Retina (tissue), 1 donor: ENCODE measurements around the gene CHCHD3.

Experiments
- DNase-seq: peaks from one replicate; pipeline ENCODE4 v3.0.0-alpha.2; 2016

CHCHD3 gene

DNA sequence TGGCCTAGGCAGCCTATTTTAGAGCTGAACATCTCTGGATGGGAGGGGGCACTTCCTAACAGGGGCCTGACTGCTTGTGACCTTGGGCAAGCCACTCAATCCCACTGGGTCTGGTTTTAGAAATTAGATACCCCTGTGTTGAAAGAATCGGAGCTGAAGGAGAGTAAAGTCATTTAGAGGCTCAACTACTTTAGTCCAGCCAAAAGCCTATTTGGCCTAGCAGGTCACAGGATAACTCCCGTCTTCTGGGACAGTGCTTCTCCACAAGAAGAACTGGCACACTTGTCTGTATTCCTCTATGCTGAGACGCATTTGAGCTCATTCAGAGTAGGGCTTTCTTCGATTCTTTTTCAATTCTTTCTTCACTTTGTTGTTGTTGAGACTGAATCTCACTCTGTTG is 224.2 kb downstream of the CHCHD3 start:
- no peak for DNase-seq

DNA sequence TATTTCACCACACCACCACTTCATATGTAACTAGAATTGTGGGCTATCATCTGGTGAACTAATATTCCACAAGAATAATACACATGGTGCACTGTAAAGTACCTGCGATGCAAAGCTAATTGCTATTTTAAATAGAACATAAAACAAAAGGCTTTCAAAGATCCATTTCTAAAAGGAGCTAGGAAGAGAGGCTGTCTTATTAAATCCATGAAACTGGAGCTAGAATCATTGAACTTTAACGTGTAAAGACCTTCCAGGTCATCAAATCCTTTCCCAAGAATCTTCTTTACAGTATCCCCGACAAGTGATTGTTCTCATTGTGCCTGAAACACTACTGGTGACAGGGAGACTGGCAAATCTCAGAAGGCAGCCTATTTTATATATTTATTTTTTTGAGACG is 224.9 kb downstream of the CHCHD3 start:
- DNase-seq, result no peak

DNA sequence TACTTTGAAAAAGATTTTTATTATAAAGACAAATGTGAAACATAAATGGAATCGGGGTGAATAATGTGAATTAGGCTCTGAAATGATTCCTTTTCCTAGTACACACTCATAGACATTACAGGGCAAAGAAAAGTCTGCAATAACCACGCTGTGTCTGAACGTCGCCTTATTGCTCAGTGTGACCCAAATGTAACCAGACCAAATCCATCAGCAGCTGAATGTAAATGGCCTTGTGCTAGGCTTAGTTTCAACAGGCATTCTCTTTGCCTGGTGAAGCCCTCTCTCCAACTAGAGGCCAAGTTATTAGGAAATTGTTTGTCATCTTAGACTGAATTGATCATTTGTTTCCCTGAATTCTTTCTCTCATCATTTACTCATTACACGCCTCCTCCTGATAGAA is 225.5 kb downstream of the CHCHD3 start:
- DNase-seq, result no peak

DNA sequence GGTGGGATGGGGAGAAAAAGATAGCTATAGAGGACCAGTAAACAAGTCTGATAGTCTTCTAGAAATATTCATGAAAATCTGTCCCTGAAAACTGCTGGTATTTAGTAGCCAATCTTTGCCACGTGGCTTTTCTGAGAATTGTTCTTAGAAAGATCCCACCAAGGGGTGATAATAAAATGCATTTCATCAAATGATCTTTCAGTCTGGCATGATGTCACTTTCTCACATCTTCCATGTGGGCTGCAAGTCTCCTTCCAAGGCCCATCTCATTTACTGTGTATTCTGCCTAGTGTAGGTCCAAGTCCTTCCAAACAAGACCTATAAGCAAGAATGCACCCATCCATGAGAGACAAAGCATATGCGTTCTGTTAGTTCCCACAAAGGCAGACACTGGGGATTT is 226.0 kb downstream of the CHCHD3 start:
- no peak for DNase-seq

DNA sequence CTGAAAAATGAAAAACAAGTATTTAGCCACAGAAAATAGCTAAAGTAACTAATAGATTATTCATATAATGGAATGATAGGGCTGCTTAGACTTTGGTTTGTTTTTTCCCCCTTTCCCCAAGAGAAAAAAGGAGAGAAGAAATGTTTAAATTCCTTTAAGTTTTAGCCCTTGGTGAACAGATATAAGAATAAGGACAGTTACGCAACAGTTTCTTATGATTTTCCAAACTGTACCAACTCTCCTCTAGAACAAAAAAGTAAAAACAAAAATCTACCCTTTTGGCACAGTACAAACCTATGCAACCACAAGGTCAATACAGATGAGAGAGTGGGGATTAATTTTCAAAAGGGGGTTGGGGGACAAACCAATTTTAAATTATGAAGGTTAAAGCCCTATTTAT is 227.7 kb downstream of the CHCHD3 start:
- DNase-seq, result no peak

DNA sequence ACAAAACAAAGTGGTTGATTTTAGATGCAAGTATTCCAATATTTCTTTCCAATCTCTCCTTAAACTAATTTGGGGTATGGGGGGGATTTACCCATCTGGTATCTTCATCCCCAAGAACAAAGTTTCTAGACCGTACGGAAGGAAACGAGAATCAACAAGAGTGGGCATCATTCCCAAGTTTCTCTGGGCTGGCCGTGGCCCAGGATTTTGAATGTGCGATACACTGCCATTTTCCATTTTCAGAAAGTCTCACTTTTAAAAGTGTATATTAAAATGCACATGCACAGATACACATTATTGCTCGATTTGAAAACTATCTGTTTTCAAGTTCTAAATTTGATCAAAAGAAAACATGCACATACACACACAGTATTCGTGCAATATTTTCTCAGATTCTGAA is 234.5 kb downstream of the CHCHD3 start:
- no peak for DNase-seq

DNA sequence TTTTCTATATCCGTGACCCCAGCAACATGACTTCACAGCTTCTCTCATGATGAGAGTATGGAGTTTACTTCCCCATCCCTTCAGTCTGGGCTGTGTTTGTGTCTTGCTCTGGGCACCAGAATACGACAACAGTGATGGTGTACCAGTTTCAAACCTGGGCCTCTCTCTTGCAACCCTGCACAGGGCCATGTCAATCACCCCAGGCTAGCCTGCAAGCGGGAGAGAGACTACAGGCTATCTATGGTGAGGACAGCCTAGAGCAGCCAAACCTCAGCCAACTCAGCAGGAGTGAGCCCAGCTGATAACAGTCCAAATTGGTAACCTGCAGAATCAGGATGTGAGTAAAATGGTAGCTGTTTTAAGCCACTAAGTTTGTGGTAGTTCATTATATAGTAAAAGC is 235.8 kb downstream of the CHCHD3 start:
- DNase-seq, result no peak

DNA sequence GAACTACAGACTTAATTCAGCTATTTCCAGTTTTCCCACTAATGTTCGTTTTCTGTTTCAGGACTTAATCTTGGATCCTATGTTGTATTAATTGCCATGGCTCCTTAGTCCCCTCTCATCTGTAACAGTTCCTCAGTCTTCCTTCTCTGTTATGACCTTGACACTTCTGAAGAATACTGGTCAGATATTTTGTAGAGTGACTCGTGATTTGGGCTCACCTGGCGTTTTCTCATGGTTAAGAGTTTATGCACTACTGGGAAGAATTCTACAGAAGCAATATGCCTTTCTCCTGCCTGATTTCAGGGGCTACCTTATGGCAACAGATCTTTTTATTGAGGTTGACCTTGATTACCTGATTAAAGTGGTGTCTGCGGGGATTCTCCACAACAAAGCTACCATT is 239.4 kb downstream of the CHCHD3 start:
- DNase-seq, result no peak

DNA sequence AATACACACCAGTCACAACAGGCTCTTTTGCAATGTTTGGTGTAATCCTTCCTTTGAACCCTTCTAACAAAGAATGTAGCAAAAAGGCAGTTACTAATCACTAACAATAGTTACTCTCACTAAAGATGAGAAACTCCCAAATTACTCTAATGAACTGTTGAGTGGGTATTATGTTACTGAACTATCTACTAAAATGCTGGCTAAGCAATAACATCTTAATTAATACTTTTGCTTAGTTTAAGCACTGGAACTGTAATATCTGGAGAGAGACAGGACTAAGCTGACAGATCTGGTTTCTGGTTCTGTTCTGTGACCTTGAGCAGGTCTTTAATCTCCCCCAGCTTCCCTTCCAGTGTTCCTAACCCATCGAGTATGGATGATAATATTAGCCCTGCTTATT is 241.7 kb downstream of the CHCHD3 start:
- DNase-seq, result no peak

DNA sequence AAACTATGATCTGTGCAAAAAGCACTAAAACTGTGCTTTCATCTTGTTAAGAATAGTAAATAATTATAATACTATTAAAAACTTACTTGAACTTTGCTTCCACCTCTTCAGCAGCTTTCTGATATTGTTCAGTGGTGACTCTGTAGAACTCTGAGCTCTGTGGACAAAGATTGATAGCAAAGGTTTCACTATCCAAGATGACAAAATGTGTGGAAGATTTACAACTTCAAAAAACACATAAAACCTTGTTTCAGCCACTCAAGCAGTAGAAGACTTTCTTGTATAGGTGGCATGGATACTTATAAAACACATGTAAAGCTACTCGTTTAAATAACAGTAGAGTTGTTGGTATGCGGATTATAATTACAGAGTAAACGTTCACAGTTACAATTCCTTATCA is 243.6 kb downstream of the CHCHD3 start:
- no peak for DNase-seq

DNA sequence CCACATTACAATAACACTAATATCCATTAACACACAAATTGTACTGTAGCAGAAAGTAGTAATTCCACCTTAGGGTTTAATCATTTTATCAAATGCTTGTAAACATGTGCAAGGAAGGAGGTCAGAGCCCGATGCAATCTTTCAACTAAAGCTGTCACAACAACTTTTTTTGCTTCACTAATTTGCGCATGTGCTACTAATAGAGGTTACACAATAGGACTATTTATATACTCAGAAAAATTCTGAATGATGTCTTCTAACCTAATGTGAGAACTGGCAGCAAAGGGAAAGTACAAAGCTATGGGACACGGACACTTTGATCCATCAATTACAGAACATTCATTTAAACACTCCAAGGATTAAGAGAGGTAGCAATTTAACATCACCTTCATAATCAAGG is 244.4 kb downstream of the CHCHD3 start:
- DNase-seq, result no peak

DNA sequence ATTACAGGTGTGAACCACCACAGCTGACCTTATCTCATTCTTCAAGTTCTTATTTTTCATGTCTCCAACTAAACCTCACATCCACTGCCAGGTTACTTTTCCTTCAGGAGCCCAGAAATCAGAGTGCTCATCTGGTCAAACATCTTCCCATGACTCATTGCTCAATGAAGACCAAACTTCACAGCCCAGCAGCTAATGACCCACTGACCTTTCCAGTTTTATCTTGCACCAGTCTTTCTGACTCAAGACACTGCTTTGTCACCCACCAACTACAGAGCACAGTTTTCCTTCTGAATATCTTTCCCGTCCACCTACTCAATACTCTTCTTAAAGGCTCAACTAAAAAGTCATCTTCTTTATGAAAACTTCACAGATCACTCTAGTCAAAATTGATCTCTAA is 245.1 kb downstream of the CHCHD3 start:
- DNase-seq, result no peak

DNA sequence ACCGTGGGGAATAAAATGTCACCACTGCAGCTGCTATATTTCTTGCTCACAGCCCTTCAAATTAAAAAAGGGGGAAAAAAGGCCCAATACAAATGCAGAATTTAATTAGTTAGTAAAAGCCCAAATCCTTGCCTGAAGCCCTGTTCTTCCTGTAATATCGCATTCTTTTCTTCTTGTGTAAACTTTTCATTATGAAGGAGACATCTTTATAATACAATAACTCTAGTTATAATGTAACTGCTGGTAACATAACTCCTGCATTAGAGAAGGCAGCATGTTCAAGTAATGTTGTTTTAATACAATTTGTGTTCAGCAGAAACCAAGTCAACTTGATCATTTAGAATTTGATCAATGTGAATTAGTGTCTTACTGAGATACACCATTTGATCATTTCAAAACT is 250.9 kb downstream of the CHCHD3 start:
- no peak for DNase-seq

DNA sequence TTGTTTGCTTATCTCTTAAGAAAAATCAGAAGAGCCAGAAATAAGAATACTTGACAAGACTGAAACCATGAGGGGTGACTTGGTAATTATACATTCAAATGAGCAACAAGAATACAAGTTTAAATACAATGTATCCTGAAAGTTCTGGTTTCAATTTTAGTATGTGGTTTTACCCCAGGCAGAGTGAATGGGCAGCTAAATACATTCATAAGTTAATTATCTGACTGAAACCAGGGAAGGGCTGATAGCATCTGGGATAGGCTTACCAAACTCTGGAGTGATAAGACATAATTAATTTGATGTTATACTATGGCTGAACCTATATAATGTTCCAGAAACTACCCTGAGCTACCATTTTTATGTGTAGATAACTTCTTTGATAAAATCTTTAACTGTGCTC is 253.4 kb downstream of the CHCHD3 start:
- no peak for DNase-seq

DNA sequence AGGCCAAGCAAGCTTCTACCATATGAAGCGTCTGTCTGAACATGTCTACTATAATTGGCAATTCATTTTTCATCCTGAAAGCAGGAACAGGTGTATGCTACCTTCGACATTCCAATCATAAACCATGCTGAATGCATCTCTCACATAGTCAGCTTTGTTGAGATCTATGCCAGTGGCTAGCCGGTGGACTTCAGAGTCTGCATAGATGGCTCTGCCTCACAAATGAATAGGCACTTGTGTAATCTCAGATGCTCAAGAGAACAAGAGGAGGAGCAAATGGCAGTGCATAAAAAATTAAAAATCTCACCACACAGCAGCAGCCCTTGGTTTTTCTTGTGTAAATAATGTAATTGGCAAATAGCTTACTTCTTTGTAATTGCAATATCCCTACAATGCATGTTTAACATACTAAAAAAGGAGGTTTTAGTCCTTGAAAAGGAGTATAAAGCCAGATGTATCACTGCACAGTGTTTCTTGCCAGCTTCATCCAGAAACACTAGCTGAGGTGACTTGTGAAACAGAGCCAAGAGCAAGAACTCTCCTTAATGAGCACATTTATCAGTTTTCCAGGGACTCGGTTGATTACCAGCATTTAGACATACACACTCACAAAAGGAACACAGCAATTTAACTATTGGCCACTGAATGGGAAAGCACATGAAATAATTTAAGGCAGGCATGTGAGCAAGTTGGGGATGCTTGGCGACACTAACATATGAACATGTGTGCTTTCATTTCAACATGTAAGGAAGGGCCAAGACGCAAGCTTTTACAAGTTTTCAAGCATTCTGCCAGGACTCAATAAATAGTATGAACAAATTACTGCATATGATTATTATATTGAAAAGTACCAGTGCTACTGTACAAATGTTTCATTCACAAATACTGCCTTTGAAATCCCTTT is 255.7 kb downstream of the CHCHD3 start:
- DNase-seq, result no peak

DNA sequence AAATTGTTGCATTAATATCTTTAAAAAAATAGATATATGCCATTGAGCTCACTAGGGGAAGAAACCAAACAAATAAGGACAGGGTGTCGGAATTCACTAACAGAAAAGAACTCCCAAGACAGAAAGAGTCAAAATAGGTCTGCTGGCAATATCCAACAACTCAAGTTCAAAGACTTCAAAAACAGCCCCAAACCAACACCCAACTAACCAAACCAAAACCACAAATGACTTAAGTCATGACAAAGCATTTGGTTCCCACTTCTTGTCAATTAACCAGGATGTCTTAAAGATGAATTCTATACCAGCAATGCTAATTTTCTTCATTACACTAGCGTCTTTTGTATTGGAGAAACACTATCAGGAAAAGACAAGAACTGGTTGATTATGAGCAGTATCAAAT is 256.7 kb downstream of the CHCHD3 start:
- DNase-seq, result no peak

DNA sequence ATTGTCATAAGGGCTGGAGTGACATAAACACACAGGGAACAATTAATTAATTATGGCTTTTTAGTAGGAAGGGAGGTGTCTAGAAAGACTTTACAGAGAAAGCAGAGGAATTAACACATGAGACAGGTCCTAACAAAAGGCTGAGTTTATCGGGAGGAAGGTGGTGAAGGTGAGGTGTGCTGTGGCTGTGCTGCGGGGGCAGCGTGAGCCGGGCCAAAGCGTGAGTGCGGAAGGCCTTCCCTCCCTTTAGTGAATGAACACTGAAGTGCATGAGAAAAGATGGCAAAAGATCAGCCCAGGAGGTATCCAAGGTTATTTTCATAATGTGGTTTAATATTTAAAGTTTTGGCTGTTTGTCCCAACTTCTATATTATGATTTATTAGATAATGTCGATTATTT is 262.2 kb downstream of the CHCHD3 start:
- no peak for DNase-seq

DNA sequence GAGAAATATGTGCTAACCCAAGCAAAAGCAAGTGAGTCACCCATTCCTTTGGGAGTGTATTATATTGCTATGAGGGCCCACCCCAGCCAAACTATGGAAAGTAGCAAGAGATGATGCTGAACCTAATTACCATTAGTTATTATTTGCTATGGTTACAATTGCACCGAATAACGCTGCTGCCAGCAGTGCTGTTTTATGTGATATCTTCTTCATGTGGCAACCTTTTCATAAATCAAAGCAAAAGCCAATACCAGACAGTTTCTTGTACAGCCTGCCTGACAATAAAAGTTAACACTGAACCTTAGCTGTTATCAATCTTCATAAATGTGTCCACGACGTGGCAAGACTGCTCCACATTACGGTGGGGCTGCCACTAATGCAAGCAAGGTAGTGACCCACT is 263.9 kb downstream of the CHCHD3 start:
- no peak for DNase-seq

DNA sequence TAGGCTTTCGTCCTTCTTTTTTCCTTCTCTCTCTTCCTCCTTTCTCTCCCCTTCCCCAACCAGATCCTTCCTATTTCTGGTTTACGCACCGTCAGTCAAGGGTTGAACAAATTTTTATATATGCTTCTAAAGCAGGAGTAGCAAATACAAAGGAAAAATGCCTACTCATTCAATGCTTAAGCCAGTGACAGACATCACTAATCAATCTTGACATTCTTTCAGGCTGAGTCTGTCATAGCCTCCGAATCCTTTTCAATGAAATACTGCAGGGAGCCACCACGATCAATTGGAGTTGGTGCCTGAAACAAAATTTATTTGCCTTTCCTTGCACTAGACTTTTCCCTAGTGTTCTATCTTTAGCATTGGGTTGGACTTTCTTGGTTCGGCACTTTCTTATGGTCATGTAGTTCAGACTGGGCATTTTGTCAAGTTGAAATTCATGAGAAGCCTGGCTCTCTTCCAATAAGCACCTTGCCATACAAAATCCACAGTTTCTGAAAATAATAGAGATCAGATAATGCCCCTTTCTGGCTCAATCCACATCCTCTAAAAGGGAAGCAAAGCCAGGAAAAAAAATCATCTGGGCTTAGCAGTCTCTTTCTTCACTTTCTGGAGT is 266.1 kb downstream of the CHCHD3 start:
- no peak for DNase-seq

DNA sequence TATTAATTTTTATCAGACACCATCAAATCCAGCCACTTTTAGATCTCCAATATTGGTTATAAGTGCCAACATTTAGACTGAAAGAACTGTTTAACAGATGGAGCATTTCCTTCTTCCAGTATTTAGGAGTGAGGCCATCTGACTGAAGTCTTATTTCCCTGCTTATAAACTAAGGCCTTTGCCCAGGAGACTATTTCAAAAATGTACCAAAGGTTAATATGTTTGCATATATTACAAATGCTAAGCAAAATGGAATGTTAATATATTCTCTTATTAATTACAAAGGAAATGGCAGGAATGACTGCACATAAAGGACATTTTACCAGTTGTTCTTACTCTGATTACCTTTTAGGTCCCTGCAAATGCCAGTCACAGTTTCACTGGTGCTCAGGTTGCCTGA is 266.8 kb downstream of the CHCHD3 start:
- DNase-seq, result no peak

DNA sequence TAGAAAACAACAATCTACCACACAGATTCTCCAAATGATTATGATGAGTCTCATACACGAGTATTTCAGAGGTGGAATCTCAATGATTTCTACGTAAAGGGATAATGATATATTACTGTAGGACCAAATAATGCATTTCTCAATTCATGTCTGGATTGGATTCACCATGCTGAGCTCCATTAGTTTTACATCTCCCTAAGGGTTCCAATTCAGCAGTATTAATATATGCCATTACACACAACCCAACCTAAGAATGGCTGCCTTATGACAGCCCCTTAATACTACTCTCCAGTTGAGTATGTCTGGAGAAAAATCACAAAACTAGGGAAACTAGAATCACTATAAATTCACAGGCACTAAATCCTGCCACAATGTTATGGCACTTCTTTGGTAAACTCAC is 271.3 kb downstream of the CHCHD3 start:
- no peak for DNase-seq

DNA sequence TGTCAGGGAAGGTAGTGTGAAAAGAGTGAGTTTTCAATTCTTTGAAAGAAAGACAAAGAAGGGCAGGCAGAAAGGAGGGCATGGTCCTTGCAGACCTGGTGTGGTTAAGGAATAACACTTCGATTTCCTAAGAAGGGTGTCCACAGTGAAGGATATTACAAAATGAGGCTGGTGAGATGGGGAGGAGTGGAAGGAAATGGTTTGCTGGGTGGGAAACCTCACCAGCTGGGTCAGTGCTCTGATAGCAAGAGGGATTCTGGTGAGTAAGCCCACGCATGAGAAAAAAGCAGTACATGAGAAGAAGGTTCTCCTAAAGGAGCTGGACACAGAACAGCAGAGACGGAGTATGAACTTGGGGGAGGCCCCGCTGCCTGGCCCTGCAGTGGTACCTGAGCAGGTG is 275.1 kb downstream of the CHCHD3 start:
- no peak for DNase-seq

DNA sequence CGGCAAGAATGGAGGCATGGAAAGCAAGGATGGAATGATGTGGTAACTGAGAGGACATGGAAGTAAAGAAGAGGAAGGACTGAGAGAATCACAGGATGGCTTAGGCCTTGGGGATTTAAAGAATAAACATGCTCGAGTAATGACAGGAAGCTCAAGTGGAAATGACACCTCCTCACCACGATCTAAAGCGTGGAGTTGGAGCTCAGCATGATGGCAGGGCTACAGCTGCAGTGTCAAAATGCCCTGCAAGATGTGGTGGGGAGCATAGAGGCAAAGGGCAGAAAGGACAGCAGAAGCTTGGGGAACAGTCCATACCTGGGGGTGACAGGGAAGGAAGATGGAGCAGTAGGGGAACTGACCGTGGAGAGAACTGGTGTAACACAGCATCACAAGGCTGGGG is 276.1 kb downstream of the CHCHD3 start:
- no peak for DNase-seq

DNA sequence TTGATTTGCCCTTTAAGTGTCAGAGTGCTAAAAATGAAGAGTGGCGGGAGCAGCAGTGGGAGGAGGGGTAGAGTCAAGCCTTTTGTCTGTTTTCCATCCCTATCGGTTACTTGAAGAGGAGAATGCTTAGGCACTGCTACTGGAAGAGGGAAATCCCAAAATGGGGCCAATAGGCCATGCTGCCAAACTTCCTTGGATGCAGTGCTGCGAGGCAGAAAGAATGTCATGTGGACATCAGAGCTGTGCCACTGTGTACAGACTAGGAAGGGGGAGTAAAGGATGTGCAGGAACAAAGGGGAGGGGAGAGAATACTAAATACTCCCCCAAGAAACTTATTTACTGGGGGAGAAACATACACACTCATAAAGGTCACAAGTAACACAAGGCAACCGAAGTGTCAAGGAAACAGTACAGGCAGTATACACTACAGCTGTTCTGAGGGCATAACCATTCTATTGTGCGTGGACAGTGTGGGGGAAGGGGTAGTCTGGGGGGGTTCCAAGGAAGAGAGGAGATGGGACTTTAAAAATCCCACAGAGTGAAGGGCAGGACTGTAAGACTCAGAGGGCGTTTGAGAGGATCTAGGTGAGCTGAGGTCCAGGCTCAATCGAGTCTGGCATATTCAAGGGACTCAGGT is 276.9 kb downstream of the CHCHD3 start:
- DNase-seq, result no peak
